K562 (cell line): ENCODE data around the gene POR. TPM values are rescaled to one million over a fixed set of nuclear protein-coding genes. Genes with fewer than 3 reads are reported as not detected.

Experiments used
- ATAC-seq: fragments of 200-7000 bp; cut with Tn5 transposase; 3 replicates; pipeline ENCODE4 v1.9.1; 2020; ENCODE audit warnings: moderate library complexity
- BruUV-seq: library from RNA; stranded (reverse); fragments of 400-500 nt; replicated peaks from 2 replicates; lab custom pipeline; 2021; lab: Mats Ljungman, UMichigan
- CTCF ChIA-PET: fragments of 300-600 bp; formaldehyde crosslinking; extraction: SDS; loops from one replicate; lab custom pipeline; 2021; ENCODE audit warnings: low intra/inter-chr PET ratio; lab: Yijun Ruan, JAX
- POLR2A ChIA-PET: fragments of 300-600, 350-650 bp; sonication (Branson Sonifier 250); formaldehyde crosslinking; extraction: SDS; loops from one replicate; lab custom pipeline; 2021; ENCODE audit warnings: antibody characterized with exemption, inconsistent platforms; lab: Yijun Ruan, JAX
- DNase-seq, 4 experiments: peaks; one replicate each; pipeline versions ENCODE4 v3.0.0 to v3.0.0-alpha.2; 2011 to 2018; ENCODE audit warnings: low spot score in 3 of 4, mixed read lengths in 3 of 4; ENCODE audit errors: extremely low read depth in 1 of 4
- FAIRE-seq: peaks from 2 replicates; lab custom pipeline; 2011; peaks lifted over from hg19 to GRCh38; lab: Jason Lieb, UNC
- H2AFZ ChIP-seq: 2 replicates; pipeline ENCODE4 v1.6.0; 2011; ENCODE audit warnings: low read depth, low read length, control low read depth, inconsistent platforms
- H3K27ac ChIP-seq: fragments of 200-600 bp; 3 replicates; pipeline ENCODE4 v1.8.0; 2011; ENCODE audit warnings: low read depth, mild to moderate bottlenecking, control low read depth, inconsistent platforms, low read length, moderate library complexity, mixed read lengths; ENCODE audit errors: extremely low read depth
- H3K27me3 ChIP-seq, 2 experiments: fragments of 300-600 bp in 1 of 2; 2 replicates in 1 of 2; 3 replicates in 1 of 2; pipeline versions ENCODE4 v1.6.0 to v1.8.0; 2011; ENCODE audit warnings: inconsistent platforms in 2 of 2, low read length in 2 of 2, mild to moderate bottlenecking in 1 of 2, mixed read lengths in 1 of 2, moderate library complexity in 1 of 2; ENCODE audit not compliant: control insufficient read depth in 2 of 2, insufficient read depth in 2 of 2
- H3K36me3 ChIP-seq: fragments of 300-600 bp; 3 replicates; pipeline ENCODE4 v1.8.0; 2011; ENCODE audit warnings: mild to moderate bottlenecking, low read length, inconsistent platforms; ENCODE audit not compliant: control insufficient read depth, insufficient read depth
- H3K4me1 ChIP-seq, 2 experiments: fragments of 200-600 bp in 1 of 2; replicated peaks in 1 of 2; 2 replicates in 1 of 2; 3 replicates in 1 of 2; pipeline versions ENCODE4 v1.5.1 to v1.8.0; 2011; ENCODE audit warnings: inconsistent platforms in 2 of 2, low read length in 2 of 2, mild to moderate bottlenecking in 1 of 2, mixed read lengths in 1 of 2, moderate library complexity in 1 of 2; ENCODE audit not compliant: control insufficient read depth in 2 of 2, insufficient read depth in 2 of 2
- H3K4me2 ChIP-seq: 2 replicates; pipeline ENCODE4 v1.6.1; 2011; ENCODE audit warnings: low read length, control low read depth, inconsistent platforms, mixed read lengths; ENCODE audit not compliant: insufficient read depth
- H3K4me3 ChIP-seq: fragments of 200-600 bp; sonication (generic), shearing (Covaris generic); 2 replicates; pipeline ENCODE4 v1.5.1; 2016; ENCODE audit warnings: control low read depth, inconsistent platforms
- H3K79me2 ChIP-seq: fragments of 200-600 bp; 3 replicates; pipeline ENCODE4 v1.8.0; 2011; ENCODE audit warnings: low read length, inconsistent platforms; ENCODE audit not compliant: control insufficient read depth, insufficient read depth
- H3K9ac ChIP-seq, 2 experiments: 2 replicates each; pipeline versions ENCODE4 v1.6.0 to v1.6.1; 2011; ENCODE audit warnings: low read depth in 2 of 2, low read length in 2 of 2, control low read depth in 1 of 2, inconsistent platforms in 1 of 2, mild to moderate bottlenecking in 1 of 2, mixed read lengths in 1 of 2; ENCODE audit not compliant: insufficient read depth in 1 of 2
- H3K9me1 ChIP-seq: one replicate; pipeline ENCODE4 v1.6.0; 2011; ENCODE audit warnings: inconsistent platforms, mild to moderate bottlenecking, low read length, moderate library complexity; ENCODE audit not compliant: control insufficient read depth, insufficient read depth
- H3K9me3 ChIP-seq: replicated peaks from 2 replicates; pipeline ENCODE4 v1.5.1; 2011; ENCODE audit warnings: low read depth, low read length, inconsistent platforms; ENCODE audit not compliant: control insufficient read depth, insufficient read depth
- H4K20me1 ChIP-seq: replicated peaks from 2 replicates; pipeline ENCODE4 v1.6.1; 2011; ENCODE audit warnings: low read length, inconsistent platforms, mixed read lengths; ENCODE audit not compliant: control insufficient read depth, insufficient read depth
- DIDO1 ChIP-seq: fragments of 450-650 bp; IDR thresholded peaks from 2 replicates; pipeline ENCODE4 v1.6.1; 2016; ENCODE audit warnings: low read depth, missing biosample characterization, missing genetic modification characterization
- ESRRA ChIP-seq: fragments of 450-650 bp; IDR thresholded peaks from 2 replicates; pipeline ENCODE4 v1.6.1; 2014; ENCODE audit warnings: low read depth, mild to moderate bottlenecking, moderate library complexity, borderline replicate concordance
- LEF1 ChIP-seq: fragments of 450-650 bp; IDR thresholded peaks from 2 replicates; pipeline ENCODE4 v1.6.1; 2016; ENCODE audit warnings: mild to moderate bottlenecking
- POLR2G ChIP-seq: fragments of 200-400 bp; formaldehyde crosslinking; IDR thresholded peaks from 2 replicates; pipeline ENCODE4 v1.6.1; 2017; ENCODE audit warnings: low read depth, mild to moderate bottlenecking, antibody characterized with exemption, low read length, moderate library complexity
- RBM34 ChIP-seq: fragments of 200-400 bp; formaldehyde crosslinking; IDR thresholded peaks from 2 replicates; pipeline ENCODE4 v1.6.1; 2018; ENCODE audit warnings: low read length, borderline replicate concordance; ENCODE audit not compliant: insufficient read depth
- ZC3H4 ChIP-seq: sonication (generic); formaldehyde crosslinking; IDR thresholded peaks from 2 replicates; pipeline ENCODE4 v1.9.0; 2021; ENCODE audit warnings: missing genetic modification reagents, borderline replicate concordance
- ZNF449 ChIP-seq: fragments of 250-450 bp; sonication (Bioruptor Pico); IDR thresholded peaks from 2 replicates; pipeline ENCODE4 v1.8.0; 2022; ENCODE audit warnings: moderate library complexity, mild to moderate bottlenecking, inconsistent platforms
- WGBS: fragments of 100-300 bp; shearing (Covaris generic); methylation state at CpG from one replicate; pipeline ENCODE4 v1.1.6; 2016; ENCODE audit warnings: low coverage, mixed read lengths; ENCODE audit not compliant: insufficient coverage; ENCODE audit errors: missing lambda C conversion rate; 5-methylcytosine and 5-hydroxymethylcytosine counted together
- in situ Hi-C: fragments of 300-500 bp; cut with MboI; formaldehyde crosslinking; loops from 4 replicates; pipeline ENCODE4 v1.15.0; 2018; ENCODE audit warnings: inconsistent platforms, mixed read lengths
- intact Hi-C: fragments of 100-400 bp; cut with micrococcal nuclease; formaldehyde crosslinking; loops from 2 replicates; pipeline ENCODE4 v1.14.2; 2022
- polyA plus RNA-seq, 8 experiments: library from polyadenylated mRNA; depleted of rRNA in 4 of 8; stranded (reverse) in 5 of 8; unstranded in 3 of 8; fragments of >200 nt; fragmentation: Nextera tagmentation in 2 of 8; fragmentation: Illumina TruSeq in 1 of 8; extraction: Ambion mirVana in 2 of 8; extraction: Trizol in 1 of 8; gene quantifications; 2 replicates each; pipeline versions ENCODE4 v1.2.1 to v1.2.3, GENCODE V29; 2011 to 2014; ENCODE audit warnings: inconsistent platforms in 1 of 8, missing spikeins in 1 of 8
- total RNA-seq, 7 experiments: library from RNA; depleted of rRNA in 6 of 7; stranded (reverse); fragments of >200 nt in 6 of 7; fragmentation: Illumina TruSeq in 2 of 7; extraction: Trizol in 2 of 7; gene quantifications; 2 replicates each; pipeline versions ENCODE4 v1.2.1 to v1.2.3, GENCODE V29; 2011 to 2021; ENCODE audit warnings: low replicate concordance in 1 of 7
- TF ChIP-seq, protein P1 (sequence below): fragments of 450-650 bp; conservative IDR thresholded peaks from 2 replicates; pipeline ENCODE4 v1.6.1; 2016; ENCODE audit warnings: missing genetic modification characterization, low read depth, mild to moderate bottlenecking, missing compliant biosample characterization, moderate library complexity

The POR gene
- total and polyA plus RNA-seq, 9 of the 15 experiments (the other 6 are each of a cell fraction or from before 2014, with no cell fraction given): 4.7 to 142 (median 40.8) TPM

DNA sequence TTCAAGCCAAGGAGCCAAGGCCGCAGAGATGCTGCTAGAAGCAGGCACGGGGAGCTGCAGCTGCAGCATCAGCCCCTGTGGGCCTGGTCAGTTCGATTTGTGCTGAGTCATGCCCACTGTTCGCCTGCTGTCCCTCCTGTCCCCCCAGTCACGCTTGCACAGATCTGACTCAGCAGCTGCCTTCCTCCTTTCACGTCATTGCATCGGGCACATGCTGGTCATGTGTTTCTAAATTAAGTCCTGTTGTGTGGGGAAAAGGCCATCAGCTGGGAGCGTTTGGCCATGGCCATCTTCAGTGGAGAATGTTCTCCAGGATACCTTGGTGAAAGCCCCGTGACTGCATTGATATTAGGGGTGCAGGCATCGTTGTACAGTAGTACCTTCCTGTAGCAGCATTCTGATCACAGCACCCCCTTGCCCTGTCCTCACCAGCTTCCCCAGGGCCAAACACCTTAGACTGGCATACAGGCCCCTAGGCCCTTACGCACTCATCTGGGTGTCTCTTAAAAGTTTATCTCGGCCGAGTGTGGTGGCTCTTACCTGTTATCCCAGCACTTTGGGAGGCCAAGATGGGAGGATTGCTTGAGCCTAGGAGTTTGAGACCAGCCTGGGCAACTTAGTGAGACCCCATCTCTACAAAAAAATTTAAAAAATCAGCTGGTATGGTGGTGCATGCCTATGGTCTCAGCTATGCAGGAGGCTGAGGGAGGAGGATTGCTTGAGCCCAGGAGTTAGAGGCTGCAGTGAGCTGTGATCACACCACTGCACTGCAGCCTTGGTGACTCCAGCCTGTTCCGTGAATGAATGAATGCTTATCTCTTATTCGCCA lies 23.2 kb downstream of the POR start (continued):
- TF ChIP-seq ZNF449 (CRISPR knock-in tag) (peak; percentile 32; the same call in 1 of the 2 replicates), POLR2G (0 out of 2 replicates have a peak, but pooled peaks have one; percentile 30), LEF1 (peak; percentile 91), ESRRA (no peak), DIDO1 (tag) (0 out of 2 replicates have a peak, but pooled peaks have one; percentile 30), RBM34 (no peak)

GRCh38 chr7:75938921-75939320 lies 24.0 kb downstream of the POR start:
- no peak for DNase-seq
- no peaks in the 10 kb centered on the region for H3K27me3 ChIP-seq
- peaks cover under 1% of the 10 kb centered on the region; the same call in 1 of the 2 replicates for H3K9me3 ChIP-seq
- H4K20me1 ChIP-seq: no peaks in the 10 kb centered on the region
- peak overlapping the region in 1 of 2 experiments; percentile 22; a peak in 2 of 4 replicates for H3K9ac ChIP-seq
- H3K4me2 ChIP-seq: no peak overlapping the region
- no peaks in the 10 kb centered on the region for H3K9me1 ChIP-seq
- no peak overlapping the region for H2AFZ ChIP-seq
- H3K79me2 ChIP-seq: peaks cover 41% of the 10 kb centered on the region
- intact Hi-C loops: no loop called here
- TF ChIP-seq, protein P1, sequence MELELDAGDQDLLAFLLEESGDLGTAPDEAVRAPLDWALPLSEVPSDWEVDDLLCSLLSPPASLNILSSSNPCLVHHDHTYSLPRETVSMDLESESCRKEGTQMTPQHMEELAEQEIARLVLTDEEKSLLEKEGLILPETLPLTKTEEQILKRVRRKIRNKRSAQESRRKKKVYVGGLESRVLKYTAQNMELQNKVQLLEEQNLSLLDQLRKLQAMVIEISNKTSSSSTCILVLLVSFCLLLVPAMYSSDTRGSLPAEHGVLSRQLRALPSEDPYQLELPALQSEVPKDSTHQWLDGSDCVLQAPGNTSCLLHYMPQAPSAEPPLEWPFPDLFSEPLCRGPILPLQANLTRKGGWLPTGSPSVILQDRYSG (tag): no peak
- 0 out of 2 replicates have a peak, but pooled peaks have one; percentile 30 for TF ChIP-seq ZC3H4 (CRISPR knock-in tag)
- FAIRE-seq: no peak
- WGBS: 90% methylated on average over 6 of the region's 6 CpGs
- ChIA-PET POLR2A (interaction anchor here (1.4 to 1.8 kb wide), 3 partner anchors 19 to 52 kb away, joined by 3 to 8 read pairs (median 6); partner anchors contain the start of gene POR), CTCF (no interaction called here)
- in situ Hi-C loops: no loop called here
- no peak for ATAC-seq
- BruUV-seq: no TSS peak
- peak overlapping the region; percentile 79; the same call in 1 of the 3 replicates for H3K27ac ChIP-seq
- no peak overlapping the region for H3K4me3 ChIP-seq
- H3K4me1 ChIP-seq: peaks cover 12 to 18% of the 10 kb centered on the region in 2 experiments; a peak in 4 of 5 replicates
- peaks cover 5% of the 10 kb centered on the region; the same call in 2 of the 3 replicates for H3K36me3 ChIP-seq
